Nephron (organoid): ENCODE measurements around the gene SLCO2B1.

Experiments used
- H3K27ac Mint-ChIP-seq, 3 experiments: 2 replicates each; pipeline ENCODE4 v1.8.0; 2020; ENCODE audit warnings: mixed read lengths in 3 of 3, mild to moderate bottlenecking in 2 of 3, moderate library complexity in 1 of 3
- H3K27me3 Mint-ChIP-seq: 2 replicates; pipeline ENCODE4 v1.8.0; 2021; ENCODE audit warnings: low read depth, mild to moderate bottlenecking, moderate library complexity, mixed read lengths
- H3K36me3 Mint-ChIP-seq: 2 replicates; pipeline ENCODE4 v1.8.0; 2020; ENCODE audit warnings: low read depth, mixed read lengths
- H3K4me1 Mint-ChIP-seq: 2 replicates; pipeline ENCODE4 v1.8.0; 2020; ENCODE audit warnings: mixed read lengths
- H3K4me3 Mint-ChIP-seq, 3 experiments: 2 replicates each; pipeline ENCODE4 v1.8.0; 2020; ENCODE audit warnings: mild to moderate bottlenecking in 3 of 3, mixed read lengths in 3 of 3, moderate library complexity in 2 of 3
- H3K9me3 Mint-ChIP-seq: 2 replicates; pipeline ENCODE4 v1.8.0; 2020; ENCODE audit warnings: mixed read lengths
- CTCF ChIP-seq, 3 experiments: fragments of 200-600 bp; sonication (generic); IDR thresholded peaks; one replicate each; pipeline ENCODE4 v1.5.0; 2021; ENCODE audit warnings: antibody characterized with exemption in 3 of 3; ENCODE audit not compliant: unreplicated experiment in 3 of 3

The SLCO2B1 gene

DNA sequence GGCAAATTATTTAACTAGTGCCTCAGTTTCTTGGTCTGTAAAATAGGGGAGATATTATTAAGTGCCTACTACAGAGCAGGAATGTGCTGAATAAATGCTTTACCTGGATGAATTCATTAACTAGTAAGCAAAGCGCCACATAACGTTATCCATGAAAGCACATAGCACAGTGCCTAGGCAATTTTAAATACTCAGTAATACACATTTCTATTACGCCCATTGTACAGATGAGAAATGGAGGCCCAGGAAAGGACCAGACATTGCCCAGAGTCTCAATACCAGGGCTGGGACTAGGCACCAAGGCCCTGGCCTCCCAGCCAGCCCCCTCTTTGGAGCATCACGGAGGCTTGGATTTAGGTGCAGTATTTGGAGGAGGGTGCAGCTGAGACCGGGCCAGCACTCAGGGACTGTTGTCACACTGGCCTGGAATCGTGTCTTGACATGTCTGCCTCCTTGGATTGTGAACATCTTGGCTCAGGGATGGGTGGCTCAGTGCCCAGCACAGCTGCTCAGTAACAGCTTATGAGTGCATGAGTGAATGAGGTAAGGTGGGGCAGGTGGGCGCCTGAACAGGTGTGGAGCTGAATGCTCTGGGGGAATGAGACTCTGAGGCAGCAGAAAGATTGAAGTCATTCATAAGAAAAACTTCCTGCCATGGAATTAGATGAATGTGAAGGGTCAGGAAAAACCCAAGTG lies 47.5 kb downstream of the SLCO2B1 start:
- H3K4me3 Mint-ChIP-seq, result no peak overlapping the region
- H3K9me3 Mint-ChIP-seq, result no peaks in the 10 kb centered on the region
- H3K4me1 Mint-ChIP-seq, result peaks cover 32% of the 10 kb centered on the region
- peak overlapping the region in 1 of 3 experiments; percentile 14 for H3K27ac Mint-ChIP-seq
- H3K27me3 Mint-ChIP-seq, result peaks cover 25% of the 10 kb centered on the region
- H3K36me3 Mint-ChIP-seq, result no peaks in the 10 kb centered on the region
- TF ChIP-seq CTCF (IDR thresholded peaks at IDR 0.05; ENCODE audit: unreplicated experiment in 3 of 3), result no peak

DNA sequence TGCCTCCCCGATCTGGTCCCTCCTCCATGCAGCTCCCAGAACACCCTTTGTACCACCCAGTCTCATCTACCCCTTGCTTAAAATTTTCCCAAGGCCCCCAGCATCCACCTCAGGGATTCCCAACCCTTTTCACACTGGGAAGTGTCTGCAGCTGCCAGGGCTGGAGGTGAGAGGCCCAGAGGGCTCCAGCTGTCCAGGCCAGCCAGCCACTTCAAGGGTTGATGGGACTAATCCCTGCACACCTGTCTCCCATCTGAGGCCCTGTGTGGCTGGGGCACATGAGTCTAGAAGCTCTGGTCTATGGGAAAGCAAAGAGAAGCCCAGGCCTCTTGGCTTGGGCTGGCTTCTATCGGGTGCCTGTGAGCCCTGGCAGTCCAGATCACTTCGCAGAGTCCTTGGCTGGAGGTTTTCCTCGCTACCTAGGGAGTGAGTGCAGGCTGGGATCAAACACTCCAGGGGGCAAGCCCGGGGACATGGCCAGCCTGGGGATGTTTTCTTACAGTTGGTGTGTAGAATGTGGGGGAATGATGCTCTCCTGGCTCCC lies 48.6 kb downstream of the SLCO2B1 start:
- Mint-ChIP-seq H3K9me3 (no peaks in the 10 kb centered on the region), H3K27ac (peak overlapping the region in 1 of 3 experiments; percentile 14)
- no peak for TF ChIP-seq CTCF (IDR thresholded peaks at IDR 0.05; ENCODE audit: unreplicated experiment in 3 of 3)

GRCh38 chr11:75200051-75200450 lies 49.1 kb downstream of the SLCO2B1 start:
- Mint-ChIP-seq H3K4me1 (peaks cover 32% of the 10 kb centered on the region), H3K36me3 (no peaks in the 10 kb centered on the region), H3K27me3 (peaks cover 27% of the 10 kb centered on the region), H3K27ac (no peak overlapping the region), H3K9me3 (no peaks in the 10 kb centered on the region), H3K4me3 (no peak overlapping the region)
- TF ChIP-seq CTCF (IDR thresholded peaks at IDR 0.05; ENCODE audit: unreplicated experiment in 3 of 3), result no peak

More for the DNA sequence above, 48.6 kb downstream of the SLCO2B1 start:
- Mint-ChIP-seq H3K36me3 (no peaks in the 10 kb centered on the region), H3K27me3 (peaks cover 25% of the 10 kb centered on the region), H3K4me3 (no peak overlapping the region), H3K4me1 (peaks cover 32% of the 10 kb centered on the region)

- peaks cover 32% of the 10 kb centered on the region for H3K4me1 Mint-ChIP-seq
- H3K36me3 Mint-ChIP-seq, result no peaks in the 10 kb centered on the region
- H3K9me3 Mint-ChIP-seq, result no peaks in the 10 kb centered on the region
- H3K27me3 Mint-ChIP-seq, result peaks cover 29% of the 10 kb centered on the region
- H3K27ac Mint-ChIP-seq, result no peak overlapping the region
- TF ChIP-seq CTCF (IDR thresholded peaks at IDR 0.05; ENCODE audit: unreplicated experiment in 3 of 3), result no peak
- no peak overlapping the region for H3K4me3 Mint-ChIP-seq
Measured at GRCh38 chr11:75200531-75200930, 49.6 kb downstream of the SLCO2B1 start.

- Mint-ChIP-seq H3K27me3 (peaks cover 27% of the 10 kb centered on the region), H3K4me3 (no peak overlapping the region), H3K9me3 (no peaks in the 10 kb centered on the region), H3K36me3 (no peaks in the 10 kb centered on the region), H3K4me1 (peaks cover 27% of the 10 kb centered on the region), H3K27ac (no peak overlapping the region)
- TF ChIP-seq CTCF (IDR thresholded peaks at IDR 0.05; ENCODE audit: unreplicated experiment in 3 of 3), result no peak
Measured at GRCh38 chr11:75201771-75202170, 50.9 kb downstream of the SLCO2B1 start.

DNA sequence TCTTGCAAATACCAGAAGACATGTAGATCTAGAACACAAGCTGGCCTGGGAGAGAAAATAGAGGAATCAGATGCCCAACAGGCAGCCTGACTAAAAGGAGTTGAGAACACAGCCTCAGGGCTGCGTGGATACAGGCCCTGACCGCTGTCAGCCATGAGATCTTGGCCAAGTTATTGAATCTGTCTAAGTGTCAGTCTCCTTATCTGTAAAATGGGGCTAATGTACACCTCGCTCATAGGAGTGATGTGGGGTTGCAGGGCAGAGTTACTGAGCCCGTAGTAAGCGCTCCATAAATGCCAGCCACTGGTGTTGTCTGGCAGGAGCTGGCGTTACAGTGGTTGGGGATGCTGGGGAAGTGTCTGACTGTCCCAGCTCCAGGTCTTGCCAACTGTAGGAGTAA lies 51.3 kb downstream of the SLCO2B1 start:
- no peak overlapping the region for H3K27ac Mint-ChIP-seq
- H3K36me3 Mint-ChIP-seq, result no peaks in the 10 kb centered on the region
- no peak overlapping the region for H3K4me3 Mint-ChIP-seq
- TF ChIP-seq CTCF (IDR thresholded peaks at IDR 0.05; ENCODE audit: unreplicated experiment in 3 of 3), result no peak
- H3K27me3 Mint-ChIP-seq, result peaks cover 28% of the 10 kb centered on the region
- peaks cover 27% of the 10 kb centered on the region for H3K4me1 Mint-ChIP-seq
- H3K9me3 Mint-ChIP-seq, result no peaks in the 10 kb centered on the region
